MM.1S (cell line): ENCODE data around the gene SPO11.

ENCODE experiments used
- DNase-seq: peaks from one replicate; pipeline ENCODE4 v3.0.0-alpha.2; 2015
- H2AFZ ChIP-seq: fragments of 300-600 bp; sonication (generic); 2 replicates; pipeline ENCODE4 v1.6.0; 2016; ENCODE audit warnings: antibody characterized with exemption, low read length
- H3F3A ChIP-seq: fragments of 300-600 bp; sonication (generic); 2 replicates; pipeline ENCODE4 v1.6.1; 2016; ENCODE audit warnings: mild to moderate bottlenecking, antibody characterized with exemption, low read length, moderate library complexity, mixed read lengths; ENCODE audit not compliant: insufficient read depth
- H3K27ac ChIP-seq: fragments of 300-600 bp; sonication (generic); 2 replicates; pipeline ENCODE4 v1.5.1; 2016; ENCODE audit warnings: mild to moderate bottlenecking, low read length
- H3K27me3 ChIP-seq: fragments of 300-600 bp; sonication (generic); replicated peaks from 2 replicates; pipeline ENCODE4 v1.6.0; 2016; ENCODE audit warnings: low read length; ENCODE audit not compliant: insufficient read depth
- H3K36me3 ChIP-seq: fragments of 300-600 bp; sonication (generic); replicated peaks from 2 replicates; pipeline ENCODE4 v1.6.1; 2016; ENCODE audit warnings: mild to moderate bottlenecking, low read length, mixed read lengths; ENCODE audit not compliant: insufficient read depth
- H3K4me1 ChIP-seq: fragments of 300-600 bp; sonication (generic); 2 replicates; pipeline ENCODE4 v1.6.1; 2016; ENCODE audit warnings: low read length, mixed read lengths
- H3K4me2 ChIP-seq: fragments of 300-600 bp; sonication (generic); 2 replicates; pipeline ENCODE4 v1.6.0; 2016; ENCODE audit warnings: low read depth, low read length
- H3K4me3 ChIP-seq: fragments of 300-600 bp; sonication (generic); 2 replicates; pipeline ENCODE4 v1.5.1; 2016; ENCODE audit warnings: low read length, mixed read lengths
- H3K79me2 ChIP-seq: fragments of 300-600 bp; sonication (generic); 2 replicates; pipeline ENCODE4 v1.6.1; 2016; ENCODE audit warnings: mixed run types, low read length, mixed read lengths
- H3K9ac ChIP-seq: fragments of 300-600 bp; sonication (generic); 2 replicates; pipeline ENCODE4 v1.6.1; 2016; ENCODE audit warnings: low read length, mixed read lengths
- H3K9me2 ChIP-seq: fragments of 300-600 bp; sonication (generic); replicated peaks from 2 replicates; pipeline ENCODE4 v1.6.1; 2016; ENCODE audit warnings: mild to moderate bottlenecking, low read length, mixed read lengths; ENCODE audit not compliant: insufficient read depth
- H3K9me3 ChIP-seq: fragments of 300-600 bp; sonication (generic); replicated peaks from 2 replicates; pipeline ENCODE4 v1.6.1; 2016; ENCODE audit warnings: mild to moderate bottlenecking, low read length, mixed read lengths; ENCODE audit not compliant: insufficient read depth
- H4K20me1 ChIP-seq: fragments of 300-600 bp; sonication (generic); 2 replicates; pipeline ENCODE4 v1.6.1; 2016; ENCODE audit warnings: mild to moderate bottlenecking, low read length, moderate library complexity, mixed read lengths; ENCODE audit not compliant: insufficient read depth
- CTCF ChIP-seq: fragments of 300-600 bp; sonication (generic); IDR thresholded peaks from 2 replicates; pipeline ENCODE4 v1.5.1; 2016; ENCODE audit warnings: antibody characterized with exemption, low read length, mixed read lengths
- EZH2 ChIP-seq: fragments of 300-600 bp; sonication (generic); optimal IDR thresholded peaks from 2 replicates; pipeline ENCODE3; 2017; ENCODE audit warnings: low read depth, mild to moderate bottlenecking, antibody characterized with exemption, low read length, mixed read lengths
- EZH2phosphoT487 ChIP-seq: fragments of 300-600 bp; sonication (generic); IDR thresholded peaks from 2 replicates; pipeline ENCODE4 v1.6.1; 2018; ENCODE audit warnings: antibody characterized with exemption, low read length

SPO11 gene

GRCh38 chr20:57372581-57373350 is 43.2 kb downstream of the SPO11 start:
- H3K4me1 ChIP-seq: no peaks in the 10 kb centered on the region
- H2AFZ ChIP-seq: no peak overlapping the region
- no peaks in the 10 kb centered on the region for H3K27me3 ChIP-seq
- no peak overlapping the region for H3K4me3 ChIP-seq
- DNase-seq: no peak
- H4K20me1 ChIP-seq: no peaks in the 10 kb centered on the region; the same call in 1 of the 2 replicates
- H3K27ac ChIP-seq: no peak overlapping the region
- H3K9ac ChIP-seq: no peak overlapping the region
- TF ChIP-seq CTCF (no peak), EZH2phosphoT487 (no peak)
- H3K4me2 ChIP-seq: no peak overlapping the region
- no peaks in the 10 kb centered on the region for H3K9me2 ChIP-seq
- H3K79me2 ChIP-seq: peaks cover 55% of the 10 kb centered on the region
- H3K36me3 ChIP-seq: peaks cover 14% of the 10 kb centered on the region; the same call in 1 of the 2 replicates
- H3F3A ChIP-seq: no peaks in the 10 kb centered on the region
- no peaks in the 10 kb centered on the region for H3K9me3 ChIP-seq

DNA sequence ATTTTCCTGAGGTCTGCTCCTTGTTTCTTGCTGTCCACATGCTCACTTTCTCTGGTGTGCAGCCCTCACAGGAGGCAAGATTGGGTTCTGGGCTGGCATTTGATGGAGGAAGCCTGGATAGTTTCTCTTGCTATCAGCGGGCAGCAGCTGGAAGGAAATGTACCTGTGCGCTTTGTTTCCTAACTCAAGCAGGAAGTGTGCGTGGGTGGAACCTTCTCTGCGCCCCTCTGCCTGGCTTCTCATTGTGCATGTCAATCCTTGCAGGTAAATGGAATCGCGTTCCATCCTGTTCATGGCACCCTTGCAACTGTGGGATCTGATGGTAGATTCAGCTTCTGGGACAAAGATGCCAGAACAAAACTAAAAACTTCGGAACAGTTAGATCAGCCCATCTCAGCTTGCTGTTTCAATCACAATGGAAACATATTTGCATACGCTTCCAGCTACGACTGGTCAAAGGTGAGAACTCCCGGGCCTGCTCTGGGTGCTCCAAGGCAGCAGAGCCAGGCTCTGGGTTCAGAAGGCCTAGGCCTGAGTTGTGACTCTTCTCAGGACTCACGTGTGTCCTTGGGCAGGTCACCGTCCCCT is 44.8 kb downstream of the SPO11 start:
- Histone ChIP-seq H3K79me2 (peaks cover 60% of the 10 kb centered on the region), H4K20me1 (peaks cover 3% of the 10 kb centered on the region; the same call in 1 of the 2 replicates), H3F3A (peaks cover 6% of the 10 kb centered on the region; the same call in 1 of the 2 replicates), H3K36me3 (peaks cover 12% of the 10 kb centered on the region; the same call in 1 of the 2 replicates), H3K9ac (no peak overlapping the region), H2AFZ (no peak overlapping the region), H3K4me3 (no peak overlapping the region), H3K9me3 (no peaks in the 10 kb centered on the region), H3K4me2 (no peak overlapping the region), H3K4me1 (no peaks in the 10 kb centered on the region), H3K27ac (no peak overlapping the region), H3K9me2 (no peaks in the 10 kb centered on the region), H3K27me3 (no peaks in the 10 kb centered on the region)
- no peak for TF ChIP-seq EZH2
- TF ChIP-seq CTCF: no peak
- no peak for TF ChIP-seq EZH2phosphoT487
- DNase-seq: no peak

DNA sequence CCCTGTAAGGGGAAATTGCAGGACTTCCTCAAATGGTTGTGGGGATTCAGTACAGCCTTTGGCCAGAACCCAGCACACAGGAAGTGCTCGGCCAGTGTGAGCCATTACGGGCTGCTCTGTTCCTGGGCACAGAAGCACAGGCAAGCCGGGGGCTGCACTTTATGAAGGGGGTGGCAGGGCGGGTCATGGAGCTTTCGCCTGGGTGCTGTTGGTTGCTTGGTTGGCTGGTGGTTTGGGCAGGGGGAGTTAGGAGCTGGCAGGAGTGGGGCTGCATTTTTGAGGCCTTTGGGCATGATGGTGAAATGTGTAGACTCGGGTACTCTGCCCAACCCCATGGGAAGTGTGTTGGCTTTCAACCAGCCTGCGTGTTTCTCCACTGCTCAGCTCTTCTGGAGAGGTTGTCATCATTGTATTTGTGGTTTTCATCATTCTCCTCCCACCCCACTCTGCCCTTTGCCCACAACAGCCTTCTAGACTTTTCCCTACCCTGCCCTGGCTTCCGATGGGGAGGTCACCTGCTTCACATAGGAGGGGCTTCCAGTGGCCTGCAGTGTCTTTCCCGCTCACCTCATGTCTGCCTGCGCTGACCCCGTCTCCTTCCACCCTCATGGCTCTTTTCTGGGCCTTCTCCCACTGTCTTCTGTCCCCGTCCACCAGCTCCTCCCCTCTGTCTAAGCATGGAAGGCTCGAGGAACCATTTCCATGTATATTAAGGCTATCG is 45.5 kb downstream of the SPO11 start:
- Histone ChIP-seq H3F3A (peaks cover 12% of the 10 kb centered on the region; the same call in 1 of the 2 replicates), H3K4me1 (no peaks in the 10 kb centered on the region), H3K9me2 (no peaks in the 10 kb centered on the region), H3K9me3 (no peaks in the 10 kb centered on the region), H3K4me3 (no peak overlapping the region), H3K36me3 (peaks cover 10% of the 10 kb centered on the region; the same call in 1 of the 2 replicates), H3K79me2 (peaks cover 53% of the 10 kb centered on the region), H2AFZ (no peak overlapping the region), H4K20me1 (peaks cover 3% of the 10 kb centered on the region; the same call in 1 of the 2 replicates), H3K4me2 (no peak overlapping the region), H3K27me3 (no peaks in the 10 kb centered on the region), H3K27ac (no peak overlapping the region), H3K9ac (no peak overlapping the region)
- TF ChIP-seq CTCF (no peak), EZH2 (no peak), EZH2phosphoT487 (no peak)
- no peak for DNase-seq
